PC-9 (cell line): ENCODE results near the gene KIF16B. TPM values are rescaled to one million over a fixed set of nuclear protein-coding genes. Genes with fewer than 3 reads are reported as not detected.
"Not testable (repeated sequence)": the region's sequence is repeated elsewhere in the genome, so short reads cannot be mapped to it uniquely, and the experiment has no call there.

ENCODE experiments used
- BruUV-seq: library from RNA; stranded (reverse); fragments of 400-500 nt; replicated peaks from 2 replicates; lab custom pipeline; 2021; lab: Mats Ljungman, UMichigan
- CTCF ChIA-PET: fragments of 300-600 bp; sonication (Branson Sonifier 250); formaldehyde crosslinking; loops from one replicate; lab custom pipeline; 2022; ENCODE audit warnings: antibody characterized with exemption; lab: Charles Lee
- POLR2A ChIA-PET: fragments of 300-600 bp; sonication (Branson Sonifier 250); formaldehyde crosslinking; loops from one replicate; lab custom pipeline; 2022; ENCODE audit warnings: antibody characterized with exemption; ENCODE audit not compliant: unreplicated experiment; lab: Charles Lee
- DNase-seq, 2 experiments: peaks; one replicate each; pipeline versions ENCODE4 v3.0.0 to v3.0.0-alpha.2; 2015 to 2022; ENCODE audit warnings: mixed read lengths in 1 of 2
- H2AFZ ChIP-seq: fragments of 200-600 bp; sonication (generic); 2 replicates; pipeline ENCODE4 v1.8.1; 2017; ENCODE audit warnings: antibody characterized with exemption
- H3F3A ChIP-seq: fragments of 200-600 bp; sonication (generic); 2 replicates; pipeline ENCODE4 v1.8.1; 2017; ENCODE audit warnings: antibody characterized with exemption, mild to moderate bottlenecking, low read depth; ENCODE audit not compliant: insufficient read depth
- H3K27ac ChIP-seq: fragments of 200-600 bp; sonication (generic); 2 replicates; pipeline ENCODE4 v1.6.1; 2016; ENCODE audit warnings: mixed run types
- H3K27me3 ChIP-seq: fragments of 200-600 bp; sonication (generic); 2 replicates; pipeline ENCODE4 v1.6.1; 2016; ENCODE audit warnings: low read depth, mixed run types; ENCODE audit not compliant: insufficient read depth
- H3K36me3 ChIP-seq: fragments of 200-600 bp; sonication (generic); 2 replicates; pipeline ENCODE4 v1.6.1; 2016; ENCODE audit warnings: low read depth, mixed run types
- H3K4me1 ChIP-seq: fragments of 200-600 bp; sonication (generic); replicated peaks from 2 replicates; pipeline ENCODE4 v1.6.1; 2016; ENCODE audit warnings: mixed run types; ENCODE audit not compliant: insufficient read depth
- H3K4me2 ChIP-seq: fragments of 200-600 bp; sonication (generic); 2 replicates; pipeline ENCODE4 v1.6.1; 2017; ENCODE audit warnings: mixed run types
- H3K4me3 ChIP-seq: fragments of 200-600 bp; sonication (generic); 2 replicates; pipeline ENCODE4 v1.6.1; 2016; ENCODE audit warnings: mixed run types
- H3K79me2 ChIP-seq: fragments of 200-600 bp; sonication (generic); 2 replicates; pipeline ENCODE4 v1.6.1; 2017; ENCODE audit warnings: low read depth, mixed run types
- H3K9me2 ChIP-seq: fragments of 200-600 bp; sonication (generic); 2 replicates; pipeline ENCODE4 v1.8.1; 2017; ENCODE audit warnings: mild to moderate bottlenecking; ENCODE audit not compliant: insufficient read depth
- H3K9me3 ChIP-seq: fragments of 200-600 bp; sonication (generic); 2 replicates; pipeline ENCODE4 v1.8.1; 2016; ENCODE audit warnings: low read depth; ENCODE audit not compliant: insufficient read depth
- H4K20me1 ChIP-seq: fragments of 200-600 bp; sonication (generic); 2 replicates; pipeline ENCODE4 v1.8.1; 2017; ENCODE audit not compliant: insufficient read depth
- CTCF ChIP-seq: fragments of 200-600 bp; sonication (generic); conservative IDR thresholded peaks from 2 replicates; pipeline ENCODE4 v1.6.1; 2017; ENCODE audit warnings: mixed run types, antibody characterized with exemption, mild to moderate bottlenecking, moderate library complexity
- EZH2 ChIP-seq: fragments of 200-600 bp; sonication (generic); IDR thresholded peaks from 2 replicates; pipeline ENCODE4 v1.8.0; 2017; ENCODE audit warnings: antibody characterized with exemption, low read depth
- intact Hi-C: fragments of 100-400 bp; cut with micrococcal nuclease; formaldehyde crosslinking; loops from one replicate; pipeline ENCODE4 v1.10.0; 2022; ENCODE audit not compliant: unreplicated experiment
- total RNA-seq: library from RNA; stranded (reverse); gene quantifications from 2 replicates; pipeline ENCODE4 v1.2.3, GENCODE V29; 2021

The KIF16B gene
- total RNA-seq, 1 experiment from 2014 or later: 17.6 TPM

- Histone ChIP-seq H4K20me1 (no peaks in the 10 kb centered on the region), H3K36me3 (no peaks in the 10 kb centered on the region), H3K9me3 (no peaks in the 10 kb centered on the region), H3K79me2 (no peaks in the 10 kb centered on the region), H2AFZ (no peak overlapping the region), H3F3A (no peaks in the 10 kb centered on the region), H3K27me3 (no peaks in the 10 kb centered on the region), H3K4me2 (no peak overlapping the region), H3K9me2 (no peaks in the 10 kb centered on the region), H3K4me3 (no peak overlapping the region), H3K4me1 (peaks cover 8% of the 10 kb centered on the region; the same call in 1 of the 2 replicates), H3K27ac (no peak overlapping the region)
- TF ChIP-seq EZH2: no peak
- no peak for TF ChIP-seq CTCF
- ChIA-PET POLR2A (no interaction called here), CTCF (no interaction called here)
- no peak for DNase-seq
- intact Hi-C loops: no loop called here
- BruUV-seq: no TSS peak
Observed at GRCh38 chr20:16261733-16262273, 311.4 kb downstream of the KIF16B start.

GRCh38 chr20:16260911-16261310, 312.3 kb downstream of the KIF16B start:
- Histone ChIP-seq H3K9me3 (no peaks in the 10 kb centered on the region), H3F3A (no peaks in the 10 kb centered on the region), H4K20me1 (no peaks in the 10 kb centered on the region), H3K27ac (no peak overlapping the region), H2AFZ (no peak overlapping the region), H3K9me2 (no peaks in the 10 kb centered on the region), H3K36me3 (no peaks in the 10 kb centered on the region), H3K27me3 (no peaks in the 10 kb centered on the region), H3K4me2 (no peak overlapping the region; the same call in 1 of the 2 replicates), H3K4me1 (peaks cover 8% of the 10 kb centered on the region; the same call in 1 of the 2 replicates), H3K4me3 (no peak overlapping the region), H3K79me2 (no peaks in the 10 kb centered on the region)
- ChIA-PET POLR2A (no interaction called here), CTCF (no interaction called here)
- no TSS peak for BruUV-seq
- DNase-seq: no peak
- TF ChIP-seq EZH2: no peak
- intact Hi-C loops: no loop called here

- BruUV-seq, H3K79me2 ChIP-seq: not testable (repeated sequence)
Observed at GRCh38 chr20:16260133-16260532, 313.1 kb downstream of the KIF16B start.

GRCh38 chr20:16258766-16259165, 314.5 kb downstream of the KIF16B start:
- CTCF ChIA-PET: no interaction called here
- Histone ChIP-seq H3K27ac (no peak overlapping the region), H3K4me3 (no peak overlapping the region), H3K27me3 (no peaks in the 10 kb centered on the region), H4K20me1 (no peaks in the 10 kb centered on the region), H2AFZ (no peak overlapping the region), H3K4me2 (no peak overlapping the region), H3K9me3 (no peaks in the 10 kb centered on the region), H3F3A (no peaks in the 10 kb centered on the region), H3K9me2 (0 out of 2 replicates have a peak, but pooled peaks cover 4% of the 10 kb centered on the region), H3K4me1 (peaks cover 8% of the 10 kb centered on the region; the same call in 1 of the 2 replicates), H3K79me2 (no peaks in the 10 kb centered on the region), H3K36me3 (no peaks in the 10 kb centered on the region)
- intact Hi-C loops: no loop called here
- POLR2A ChIA-PET: no interaction called here
- DNase-seq: no peak
- BruUV-seq: no TSS peak
- TF ChIP-seq CTCF (no peak), EZH2 (no peak)

More at GRCh38 chr20:16260133-16260532, 313.1 kb downstream of the KIF16B start:
- H2AFZ ChIP-seq, H3K27me3 ChIP-seq, H3K27ac ChIP-seq, CTCF ChIA-PET, POLR2A ChIA-PET, H4K20me1 ChIP-seq, intact Hi-C loops, H3K4me1 ChIP-seq, H3F3A ChIP-seq, H3K9me3 ChIP-seq, H3K9me2 ChIP-seq, H3K4me3 ChIP-seq, H3K36me3 ChIP-seq, H3K4me2 ChIP-seq, DNase-seq: not testable (repeated sequence)
